Stimulated activated CD4-positive, alpha-beta T cell treated with anti-CD3 and anti-CD28 coated beads, Interleukin-1b, Interleukin-23, amount 100 ng/mL, for 4 hours (primary cell): ENCODE data around the gene PTGS2.
"Not testable (repeated sequence)": the region's sequence is repeated elsewhere in the genome, so short reads cannot be mapped to it uniquely, and the experiment has no call there.

ENCODE experiments used
- DNase-seq, 2 donors: peaks; one replicate each; pipeline ENCODE4 v3.0.0-alpha.2; 2020; ENCODE audit warnings: low read depth in 2 of 2

PTGS2 gene

GRCh38 chr1:186670297-186671135, 9.7 kb downstream of the PTGS2 start:
- no peak for DNase-seq

- not testable (repeated sequence) for DNase-seq
These were observed 10.4 kb downstream of the PTGS2 start for GRCh38 chr1:186669784-186670183.

- not testable (repeated sequence) for DNase-seq
These were observed 16.0 kb downstream of the PTGS2 start for GRCh38 chr1:186664217-186664616.

GRCh38 chr1:186662752-186663151, 17.5 kb downstream of the PTGS2 start:
- DNase-seq: no peak

DNA sequence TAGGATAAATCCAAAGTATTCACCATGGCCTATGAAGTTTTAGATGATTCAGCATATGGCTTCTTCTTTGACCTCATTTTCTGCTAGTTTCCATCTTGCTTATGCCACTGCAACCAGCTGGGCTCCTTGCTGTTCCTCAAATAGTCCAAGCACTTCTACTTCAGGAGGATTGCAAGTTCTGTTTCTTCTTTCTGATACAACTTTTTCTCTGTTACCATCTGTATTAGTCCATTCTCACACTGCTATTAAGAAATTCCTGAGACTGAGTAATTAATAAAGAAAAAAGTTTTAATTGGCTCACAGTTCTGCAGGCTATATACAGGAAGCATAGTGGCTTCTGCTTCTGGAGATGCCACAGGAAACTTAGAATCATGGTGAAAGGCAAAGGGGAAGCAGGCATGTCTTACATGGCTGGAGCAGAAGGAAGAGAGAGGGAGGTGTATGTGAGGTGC, 20.3 kb downstream of the PTGS2 start:
- no peak for DNase-seq

DNA sequence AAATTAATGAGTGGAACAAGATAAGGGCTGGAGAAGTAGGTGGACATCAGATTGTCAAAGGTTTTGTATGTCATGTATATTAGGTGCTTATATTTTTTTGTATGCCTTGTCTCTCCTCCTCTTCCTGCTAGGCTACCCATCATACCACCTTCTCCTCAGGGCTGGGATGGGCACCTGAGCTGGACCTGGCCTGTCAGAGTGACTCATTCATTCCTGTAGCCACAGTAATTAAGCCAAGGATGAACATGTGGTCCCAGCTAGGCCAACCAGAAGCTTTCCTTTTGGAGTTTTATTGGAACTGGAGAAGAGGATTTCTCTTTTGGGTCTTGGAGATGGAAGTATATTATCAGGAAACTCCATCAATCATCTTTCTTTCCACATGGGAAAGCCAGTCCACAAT, 21.2 kb downstream of the PTGS2 start:
- no peak for DNase-seq

- DNase-seq: no peak
These were observed 22.7 kb downstream of the PTGS2 start for GRCh38 chr1:186657481-186657880.

DNA sequence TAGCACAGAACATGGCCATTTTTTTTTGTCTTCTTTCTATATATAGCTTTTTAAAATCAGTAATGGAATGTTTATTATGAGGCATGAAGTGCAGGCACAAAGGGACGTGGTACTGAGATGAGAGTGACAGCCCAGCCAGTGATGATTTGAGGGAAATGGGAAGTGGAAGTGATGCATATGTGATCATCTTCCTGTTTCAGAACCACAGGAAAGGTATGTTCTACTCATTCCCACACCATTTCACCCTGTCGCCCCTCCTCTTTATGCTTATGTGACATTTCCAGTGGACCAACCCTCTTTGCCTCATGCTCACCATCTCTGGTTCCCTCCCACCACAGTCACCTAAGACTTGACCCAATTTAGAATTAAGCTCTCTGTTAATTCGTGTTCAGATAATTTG, 24.3 kb downstream of the PTGS2 start:
- no peak for DNase-seq

- DNase-seq: no peak
These were observed 25.5 kb downstream of the PTGS2 start for GRCh38 chr1:186654741-186655140.

- no peak for DNase-seq
These were observed 26.9 kb downstream of the PTGS2 start for GRCh38 chr1:186653312-186653711.

- DNase-seq: no peak
These were observed 31.6 kb downstream of the PTGS2 start for GRCh38 chr1:186648613-186649012.

GRCh38 chr1:186647985-186648384, 32.2 kb downstream of the PTGS2 start:
- not testable (repeated sequence) for DNase-seq

DNA sequence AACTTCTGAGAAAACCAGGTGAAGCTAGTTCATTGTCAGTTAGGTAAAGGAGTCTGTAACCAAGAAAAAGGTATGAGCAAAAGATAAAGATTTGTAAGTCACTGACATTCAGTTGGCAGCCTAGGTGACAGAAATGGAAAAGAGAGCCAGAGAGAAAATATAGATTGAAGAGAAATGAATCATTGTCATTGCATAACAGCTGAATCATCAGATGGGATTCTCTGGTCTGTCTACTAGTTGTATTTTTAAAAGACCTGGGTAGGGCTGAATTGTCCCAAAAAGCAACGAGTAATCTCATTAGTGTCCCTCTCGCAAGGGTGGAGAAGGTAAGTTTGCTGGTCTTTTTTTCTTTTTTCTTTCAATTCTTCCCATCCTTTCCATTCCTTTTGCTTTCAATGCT, 36.6 kb downstream of the PTGS2 start:
- DNase-seq: no peak

DNA sequence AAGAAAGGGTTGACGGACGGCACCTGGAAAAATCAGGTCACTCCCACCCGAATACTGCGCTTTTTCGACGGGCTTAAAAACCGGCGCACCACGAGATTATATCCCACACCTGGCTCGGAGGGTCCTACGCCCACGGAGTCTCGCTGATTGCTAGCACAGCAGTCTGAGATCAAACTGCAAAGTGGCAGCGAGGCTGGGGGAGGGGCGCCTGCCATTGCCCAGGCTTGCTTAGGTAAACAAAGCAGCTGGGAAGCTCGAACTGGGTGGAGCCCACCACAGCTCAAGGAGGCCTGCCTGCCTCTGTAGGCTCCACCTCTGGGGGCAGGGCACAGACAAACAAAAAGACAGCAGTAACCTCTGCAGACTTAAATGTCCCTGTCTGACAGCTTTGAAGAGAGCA, 42.7 kb downstream of the PTGS2 start:
- DNase-seq: not testable (repeated sequence)

DNA sequence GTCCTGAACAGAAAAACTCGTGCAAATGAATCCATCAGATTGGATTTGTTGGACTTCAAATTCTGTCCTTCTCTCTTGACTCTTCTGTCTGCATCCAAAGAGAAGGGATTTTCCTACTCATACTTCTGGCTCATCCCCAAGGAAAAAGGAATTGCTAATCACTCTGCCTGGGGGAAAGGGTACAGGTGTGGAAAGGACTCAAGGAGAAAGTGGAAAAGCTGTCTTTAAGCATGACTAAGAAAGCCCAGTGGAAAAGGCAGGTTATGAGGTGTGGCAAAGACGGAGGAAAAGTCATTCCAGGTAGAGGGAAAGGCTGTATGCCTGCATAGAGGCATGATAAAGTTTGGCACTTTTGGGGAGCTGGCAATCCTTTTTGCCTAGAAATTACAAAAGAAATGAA, 43.4 kb downstream of the PTGS2 start:
- no peak for DNase-seq

DNA sequence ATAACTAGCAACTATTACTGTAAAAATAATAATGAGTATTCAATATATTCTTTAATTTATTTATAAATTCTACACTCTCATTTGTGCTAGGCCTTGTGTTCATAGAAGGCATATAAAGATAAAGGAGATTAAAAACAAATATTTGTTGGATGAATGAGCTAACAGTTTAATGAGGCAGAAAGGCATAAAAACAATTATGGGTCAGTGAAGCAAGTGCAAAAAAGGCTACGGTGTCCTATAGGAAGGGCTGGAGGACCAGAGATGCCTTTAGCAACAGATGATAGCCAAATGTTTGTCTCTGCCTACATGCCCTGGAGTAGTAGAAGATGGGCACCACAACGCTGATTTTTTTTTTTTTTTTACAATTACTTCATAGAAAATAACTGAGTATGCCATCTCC, 45.7 kb downstream of the PTGS2 start:
- DNase-seq: no peak

DNA sequence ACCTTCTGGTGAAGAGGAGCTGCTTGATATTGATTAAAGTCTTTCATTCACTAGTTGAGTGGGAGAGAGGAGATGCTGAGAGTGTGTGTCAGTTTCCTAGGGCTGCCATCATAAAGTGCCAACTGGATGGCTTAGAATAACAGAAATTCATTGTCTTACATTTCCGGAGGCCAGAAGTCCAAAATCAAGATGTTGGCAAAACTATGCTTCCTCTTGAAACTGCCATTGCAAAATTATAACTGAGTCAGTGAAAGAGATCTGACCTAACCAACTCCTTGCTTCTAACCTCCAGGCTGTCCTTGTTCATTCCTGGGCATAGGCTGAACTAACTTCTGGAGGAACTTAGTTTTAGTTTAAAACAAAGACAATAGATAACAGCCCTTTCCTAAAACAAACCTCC, 47.1 kb downstream of the PTGS2 start:
- no peak for DNase-seq

DNA sequence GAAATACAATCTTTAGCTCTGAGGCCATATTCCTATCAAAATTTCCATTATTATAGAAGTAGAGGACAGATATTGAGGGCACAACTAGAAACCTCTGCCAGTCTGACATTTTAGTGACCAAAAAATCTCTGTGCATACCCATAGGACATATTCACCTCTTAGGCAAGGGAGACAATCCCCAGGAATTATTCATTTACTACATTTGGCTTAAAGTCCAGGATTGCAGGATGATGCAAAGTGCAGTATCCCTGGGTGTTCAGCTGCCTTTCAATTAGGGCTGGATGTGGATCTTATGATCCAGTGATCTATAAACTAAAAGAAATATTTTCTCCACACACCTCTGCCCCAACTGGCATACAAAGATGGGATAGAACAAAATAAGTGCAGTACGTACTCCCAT, 50.9 kb downstream of the PTGS2 start:
- DNase-seq: no peak

DNA sequence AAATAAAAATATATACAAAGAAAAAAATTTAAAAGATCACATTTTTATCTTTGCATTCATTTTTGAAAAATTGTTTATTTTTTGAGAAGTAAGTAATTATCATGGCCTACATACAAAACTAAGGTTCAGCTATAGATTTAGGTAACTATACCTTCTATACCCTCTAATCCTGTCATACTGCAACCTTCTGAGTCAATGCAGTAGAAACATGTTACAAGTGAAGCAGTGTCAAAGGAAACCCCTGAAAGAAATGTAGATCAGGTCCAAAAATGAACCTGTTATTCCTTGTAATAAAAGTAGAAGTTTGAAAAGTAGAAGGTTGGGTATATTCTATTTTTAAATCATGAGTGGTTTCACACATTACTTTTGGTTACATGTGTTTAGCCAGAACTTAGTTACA, 51.3 kb downstream of the PTGS2 start:
- no peak for DNase-seq

DNA sequence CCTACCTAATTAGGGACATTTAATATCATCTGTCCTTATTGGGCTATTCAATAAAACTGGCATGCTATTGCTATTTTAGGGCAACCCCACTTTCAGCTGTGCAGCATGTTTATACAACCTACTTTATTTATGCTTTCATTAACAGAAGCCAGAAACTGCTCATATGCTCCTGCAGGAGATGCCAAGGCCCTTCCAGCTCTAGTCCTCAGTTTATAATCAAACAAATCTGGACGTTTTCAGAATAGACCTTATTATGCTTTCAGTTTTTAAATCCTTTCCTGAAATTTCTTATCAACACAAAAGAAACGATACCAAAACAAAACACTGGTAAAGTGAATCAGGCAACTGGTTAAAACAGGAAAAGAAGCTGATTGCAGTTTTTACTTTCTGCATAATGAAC, 53.2 kb downstream of the PTGS2 start:
- no peak for DNase-seq

- DNase-seq: no peak
These were observed 53.8 kb downstream of the PTGS2 start for GRCh38 chr1:186626356-186626932.

- DNase-seq: no peak
These were observed 56.7 kb downstream of the PTGS2 start for GRCh38 chr1:186623551-186623950.
